SK-N-MC (cell line): ENCODE data around the gene PSG1.
"Not testable (repeated sequence)": the region's sequence is repeated elsewhere in the genome, so short reads cannot be mapped to it uniquely, and the experiment has no call there.

Experiments
- EZH2 ChIP-seq: fragments of 200-600 bp; sonication (generic); IDR thresholded peaks from one replicate; pipeline ENCODE4 v1.6.1; 2017; ENCODE audit warnings: antibody characterized with exemption
- POLR2AphosphoS5 ChIP-seq: IDR thresholded peaks from 2 replicates; pipeline ENCODE4 v1.6.1; 2012; ENCODE audit warnings: mild to moderate bottlenecking, low read depth, low read length, borderline replicate concordance

- TF ChIP-seq EZH2, POLR2AphosphoS5: not testable (repeated sequence)
Observed at GRCh38 chr19:42854745-42855144, 24.8 kb downstream of the PSG1 start.
